ENCODE results near the gene DPP6.

Gene DPP6

GRCh38 chr7:154888690-154889089 lies 836.5 kb downstream of the DPP6 start:
- Mint-ChIP-seq H3K36me3 (ENCODE audit: low read depth) (no peaks in the 10 kb centered on the region), H3K27ac (no peak overlapping the region)

GRCh38 chr7:154892459-154892858 lies 840.3 kb downstream of the DPP6 start:
- H3K4me3 Mint-ChIP-seq = no peak overlapping the region

More at GRCh38 chr7:154888690-154889089, 836.5 kb downstream of the DPP6 start:
- H3K4me3 Mint-ChIP-seq = no peak overlapping the region
- peaks cover 4% of the 10 kb centered on the region for H3K9me3 Mint-ChIP-seq
- ATAC-seq (no peak), DNase-seq (no peak)
- peaks cover 3% of the 10 kb centered on the region for H3K27me3 Mint-ChIP-seq
- no peaks in the 10 kb centered on the region for H3K4me1 Mint-ChIP-seq

GRCh38 chr7:154896076-154896475 lies 843.9 kb downstream of the DPP6 start:
- DNase-seq (no peak), ATAC-seq (no peak)
- no peak overlapping the region for H3K27ac Mint-ChIP-seq
- no peak overlapping the region for H3K4me3 Mint-ChIP-seq
- peaks cover 8% of the 10 kb centered on the region for H3K27me3 Mint-ChIP-seq
- no peaks in the 10 kb centered on the region for H3K9me3 Mint-ChIP-seq
- H3K4me1 Mint-ChIP-seq = no peaks in the 10 kb centered on the region
- H3K36me3 Mint-ChIP-seq (ENCODE audit: low read depth) = no peaks in the 10 kb centered on the region

More at GRCh38 chr7:154892459-154892858, 840.3 kb downstream of the DPP6 start:
- Mint-ChIP-seq H3K36me3 (ENCODE audit: low read depth) (no peaks in the 10 kb centered on the region), H3K27me3 (peaks cover 6% of the 10 kb centered on the region), H3K4me1 (no peaks in the 10 kb centered on the region), H3K9me3 (peaks cover 4% of the 10 kb centered on the region), H3K27ac (no peak overlapping the region)
- ATAC-seq (no peak), DNase-seq (no peak)

- no peaks in the 10 kb centered on the region for H3K4me1 Mint-ChIP-seq
- DNase-seq (no peak), ATAC-seq (no peak)
- H3K36me3 Mint-ChIP-seq (ENCODE audit: low read depth) = no peaks in the 10 kb centered on the region
- peaks cover 5% of the 10 kb centered on the region for H3K27me3 Mint-ChIP-seq
- no peaks in the 10 kb centered on the region for H3K9me3 Mint-ChIP-seq
- no peak overlapping the region for H3K4me3 Mint-ChIP-seq
- no peak overlapping the region for H3K27ac Mint-ChIP-seq
Measured at GRCh38 chr7:154898973-154899855, 847.0 kb downstream of the DPP6 start.

- Mint-ChIP-seq H3K4me1 (no peaks in the 10 kb centered on the region), H3K9me3 (no peaks in the 10 kb centered on the region), H3K27me3 (peaks cover 5% of the 10 kb centered on the region)
Measured at GRCh38 chr7:154899862-154900261, 847.7 kb downstream of the DPP6 start.

GRCh38 chr7:154902600-154903082 lies 850.4 kb downstream of the DPP6 start:
- Mint-ChIP-seq H3K9me3 (no peaks in the 10 kb centered on the region), H3K27ac (no peak overlapping the region), H3K27me3 (peaks cover 5% of the 10 kb centered on the region), H3K4me3 (no peak overlapping the region), H3K4me1 (no peaks in the 10 kb centered on the region), H3K36me3 (ENCODE audit: low read depth) (no peaks in the 10 kb centered on the region)
- ATAC-seq (no peak), DNase-seq (no peak)

More at GRCh38 chr7:154899862-154900261, 847.7 kb downstream of the DPP6 start:
- Mint-ChIP-seq H3K4me3 (no peak overlapping the region), H3K36me3 (ENCODE audit: low read depth) (no peaks in the 10 kb centered on the region), H3K27ac (no peak overlapping the region)
- DNase-seq = no peak
- ATAC-seq = no peak

- no peaks in the 10 kb centered on the region for H3K9me3 Mint-ChIP-seq
- H3K27ac Mint-ChIP-seq = no peak overlapping the region
- no peak overlapping the region for H3K4me3 Mint-ChIP-seq
- ATAC-seq (no peak), DNase-seq (no peak)
- peaks cover 5% of the 10 kb centered on the region for H3K27me3 Mint-ChIP-seq
- H3K4me1 Mint-ChIP-seq = no peaks in the 10 kb centered on the region
- no peaks in the 10 kb centered on the region for H3K36me3 Mint-ChIP-seq (ENCODE audit: low read depth)
Measured at GRCh38 chr7:154903083-154903731, 851.0 kb downstream of the DPP6 start.

GRCh38 chr7:154905146-154905545 lies 852.9 kb downstream of the DPP6 start:
- Mint-ChIP-seq H3K27me3 (peaks cover 7% of the 10 kb centered on the region), H3K9me3 (no peaks in the 10 kb centered on the region), H3K4me1 (no peaks in the 10 kb centered on the region), H3K4me3 (no peak overlapping the region), H3K27ac (no peak overlapping the region), H3K36me3 (ENCODE audit: low read depth) (no peaks in the 10 kb centered on the region)
- DNase-seq (no peak), ATAC-seq (no peak)

- ATAC-seq = no peak
- Mint-ChIP-seq H3K27me3 (peaks cover 7% of the 10 kb centered on the region), H3K36me3 (ENCODE audit: low read depth) (no peaks in the 10 kb centered on the region), H3K4me3 (no peak overlapping the region), H3K4me1 (no peaks in the 10 kb centered on the region), H3K9me3 (no peaks in the 10 kb centered on the region), H3K27ac (no peak overlapping the region)
- no peak for DNase-seq
Measured at GRCh38 chr7:154905615-154906014, 853.4 kb downstream of the DPP6 start.

GRCh38 chr7:154906201-154906600 lies 854.0 kb downstream of the DPP6 start:
- Mint-ChIP-seq H3K9me3 (peaks cover 4% of the 10 kb centered on the region), H3K27me3 (peaks cover 7% of the 10 kb centered on the region), H3K36me3 (ENCODE audit: low read depth) (no peaks in the 10 kb centered on the region), H3K4me1 (no peaks in the 10 kb centered on the region), H3K27ac (no peak overlapping the region), H3K4me3 (no peak overlapping the region)
- DNase-seq (no peak), ATAC-seq (no peak)

- DNase-seq (no peak), ATAC-seq (no peak)
- H3K36me3 Mint-ChIP-seq (ENCODE audit: low read depth) = no peaks in the 10 kb centered on the region
- peaks cover 7% of the 10 kb centered on the region for H3K9me3 Mint-ChIP-seq
- H3K27ac Mint-ChIP-seq = no peak overlapping the region
- no peaks in the 10 kb centered on the region for H3K4me1 Mint-ChIP-seq
- H3K4me3 Mint-ChIP-seq = no peak overlapping the region
- H3K27me3 Mint-ChIP-seq = peaks cover 8% of the 10 kb centered on the region
Measured at GRCh38 chr7:154906736-154907355, 854.6 kb downstream of the DPP6 start.

- no peaks in the 10 kb centered on the region for H3K4me1 Mint-ChIP-seq
- DNase-seq = no peak
- H3K27me3 Mint-ChIP-seq = peaks cover 8% of the 10 kb centered on the region
- no peak overlapping the region for H3K4me3 Mint-ChIP-seq
- no peak for ATAC-seq
- H3K27ac Mint-ChIP-seq = no peak overlapping the region
- H3K36me3 Mint-ChIP-seq (ENCODE audit: low read depth) = no peaks in the 10 kb centered on the region
- peaks cover 7% of the 10 kb centered on the region for H3K9me3 Mint-ChIP-seq
Measured at GRCh38 chr7:154907651-154908620, 855.7 kb downstream of the DPP6 start.

- Mint-ChIP-seq H3K27ac (no peak overlapping the region), H3K4me3 (no peak overlapping the region), H3K9me3 (peaks cover 7% of the 10 kb centered on the region), H3K27me3 (peaks cover 12% of the 10 kb centered on the region), H3K4me1 (peaks cover 4% of the 10 kb centered on the region), H3K36me3 (ENCODE audit: low read depth) (no peaks in the 10 kb centered on the region)
- DNase-seq = no peak
- ATAC-seq = no peak
Measured at GRCh38 chr7:154909241-154910105, 857.3 kb downstream of the DPP6 start.

All from activated naive CD8-positive, alpha-beta T cell treated with anti-CD3 and anti-CD28 coated beads, Interleukin-2, amount 50 U/mL, for 24 hours (primary cell).